Mesendoderm (in vitro differentiated cells): Measurements from ENCODE around the gene ENOX2.

Experiments
- DNase-seq: peaks from one replicate; pipeline ENCODE4 v3.0.0; 2013
- H2AK5ac ChIP-seq: 2 replicates; pipeline ENCODE4 v1.6.1; 2013; ENCODE audit warnings: low read length, inconsistent platforms
- H2BK120ac ChIP-seq: 2 replicates; pipeline ENCODE4 v1.6.1; 2013; ENCODE audit warnings: low read depth, mild to moderate bottlenecking, low read length, moderate library complexity, mixed read lengths
- H2BK15ac ChIP-seq: replicated peaks from 2 replicates; pipeline ENCODE4 v1.6.1; 2013; ENCODE audit warnings: low read depth, mild to moderate bottlenecking, moderate library complexity
- H2BK5ac ChIP-seq: 2 replicates; pipeline ENCODE4 v1.6.1; 2013; ENCODE audit warnings: low read length, inconsistent platforms
- H3K18ac ChIP-seq: 2 replicates; pipeline ENCODE4 v1.6.1; 2013; ENCODE audit warnings: mild to moderate bottlenecking, low read length, mixed read lengths
- H3K23ac ChIP-seq: one replicate; pipeline ENCODE4 v1.6.1; 2013; ENCODE audit warnings: low read length
- H3K27ac ChIP-seq: 2 replicates; pipeline ENCODE4 v1.5.1; 2013; ENCODE audit warnings: low read depth, mild to moderate bottlenecking, inconsistent platforms, low read length, moderate library complexity
- H3K27me3 ChIP-seq: 2 replicates; pipeline ENCODE4 v1.6.1; 2013; ENCODE audit warnings: low read length, control low read depth, mild to moderate bottlenecking, inconsistent platforms; ENCODE audit not compliant: insufficient read depth, poor library complexity
- H3K36me3 ChIP-seq: 2 replicates; pipeline ENCODE4 v1.6.1; 2013; ENCODE audit warnings: low read length, inconsistent platforms; ENCODE audit not compliant: control insufficient read depth, insufficient read depth
- H3K4ac ChIP-seq: one replicate; pipeline ENCODE4 v1.6.1; 2013; ENCODE audit warnings: low read depth, mild to moderate bottlenecking, low read length, moderate library complexity
- H3K4me1 ChIP-seq: 2 replicates; pipeline ENCODE4 v1.6.1; 2013; ENCODE audit warnings: low read depth, low read length, inconsistent platforms; ENCODE audit not compliant: control insufficient read depth
- H3K4me2 ChIP-seq: 2 replicates; pipeline ENCODE4 v1.6.1; 2013; ENCODE audit warnings: low read length
- H3K4me3 ChIP-seq: 2 replicates; pipeline ENCODE4 v1.5.1; 2013; ENCODE audit warnings: mild to moderate bottlenecking, low read length
- H3K56ac ChIP-seq: one replicate; pipeline ENCODE4 v1.6.1; 2013; ENCODE audit warnings: low read length
- H3K79me1 ChIP-seq: 2 replicates; pipeline ENCODE4 v1.6.1; 2013; ENCODE audit warnings: low read length, inconsistent platforms
- H3K79me2 ChIP-seq: 2 replicates; pipeline ENCODE4 v1.6.1; 2013; ENCODE audit warnings: mild to moderate bottlenecking, low read length; ENCODE audit not compliant: control insufficient read depth, insufficient read depth
- H3K9ac ChIP-seq: 2 replicates; pipeline ENCODE4 v1.6.1; 2013; ENCODE audit warnings: low read length, inconsistent platforms
- H4K5ac ChIP-seq: one replicate; pipeline ENCODE4 v1.6.1; 2013; ENCODE audit warnings: low read length
- H4K8ac ChIP-seq: one replicate; pipeline ENCODE4 v1.6.1; 2013; ENCODE audit warnings: low read depth, mild to moderate bottlenecking, control low read depth, low read length, moderate library complexity
- WGBS: extraction: QIAGEN DNeasy Blood & Tissue Kit; methylation state at CpG from one replicate; pipeline ENCODE4 v1.1.7; 2013; ENCODE audit warnings: low lambda C conversion rate, missing lambda C conversion rate; ENCODE audit not compliant: insufficient coverage; ENCODE audit errors: extremely low coverage; 5-methylcytosine and 5-hydroxymethylcytosine counted together

Gene ENOX2

GRCh38 chrX:130836447-130836846 is 66.6 kb downstream of the ENOX2 start:
- Histone ChIP-seq H2BK5ac (no peak overlapping the region), H2BK15ac (no peak overlapping the region), H3K4me1 (no peaks in the 10 kb centered on the region), H3K4ac (no peak overlapping the region), H2BK120ac (no peak overlapping the region), H3K79me2 (no peaks in the 10 kb centered on the region), H4K8ac (no peak overlapping the region), H3K4me2 (no peak overlapping the region), H3K36me3 (no peaks in the 10 kb centered on the region), H3K27ac (no peak overlapping the region), H3K79me1 (no peaks in the 10 kb centered on the region), H3K27me3 (no peaks in the 10 kb centered on the region), H3K56ac (no peak overlapping the region), H4K5ac (no peak overlapping the region), H2AK5ac (no peak overlapping the region), H3K4me3 (no peak overlapping the region), H3K18ac (no peak overlapping the region), H3K9ac (no peak overlapping the region), H3K23ac (no peak overlapping the region)
- no CpG with 5 or more reads among the region's 2 CpGs for WGBS
- DNase-seq = peak; percentile 79

DNA sequence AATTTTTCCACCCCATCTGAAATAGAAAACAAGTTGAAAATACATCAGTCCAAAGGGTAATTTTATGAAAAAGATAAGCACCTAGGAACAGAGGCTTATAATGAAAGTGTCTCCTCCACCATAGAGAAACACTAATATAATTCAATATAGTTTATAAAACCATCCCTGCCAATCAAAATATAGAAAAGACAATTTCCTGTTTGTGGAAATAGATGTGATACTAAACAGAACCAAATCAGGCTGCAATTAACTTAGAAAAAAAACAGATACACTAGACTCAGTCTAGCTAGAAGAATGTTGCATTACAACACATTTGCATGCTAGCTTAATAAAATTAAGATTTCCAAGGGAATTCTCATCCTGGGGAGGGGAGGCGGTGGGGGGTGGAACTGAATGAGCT is 68.2 kb downstream of the ENOX2 start:
- H3K27ac ChIP-seq = no peak overlapping the region
- no CpG with 5 or more reads among the region's 1 CpG for WGBS

GRCh38 chrX:130834149-130834548 is 68.9 kb downstream of the ENOX2 start:
- Histone ChIP-seq H3K9ac (no peak overlapping the region), H4K8ac (no peak overlapping the region), H3K27ac (no peak overlapping the region), H3K36me3 (no peaks in the 10 kb centered on the region), H3K4ac (no peak overlapping the region), H3K4me2 (no peak overlapping the region), H2BK5ac (no peak overlapping the region), H3K23ac (no peak overlapping the region), H2AK5ac (no peak overlapping the region), H2BK120ac (no peak overlapping the region), H3K79me2 (no peaks in the 10 kb centered on the region), H3K4me3 (no peak overlapping the region), H3K4me1 (no peaks in the 10 kb centered on the region), H2BK15ac (no peak overlapping the region), H3K27me3 (no peaks in the 10 kb centered on the region), H3K56ac (no peak overlapping the region), H3K18ac (no peak overlapping the region), H4K5ac (no peak overlapping the region), H3K79me1 (no peaks in the 10 kb centered on the region)
- DNase-seq = peak; percentile 62
- WGBS = no CpG with 5 or more reads among the region's 1 CpG

More for the DNA sequence above, 68.2 kb downstream of the ENOX2 start:
- Histone ChIP-seq H3K4me3 (no peak overlapping the region), H3K4me2 (no peak overlapping the region), H4K8ac (no peak overlapping the region), H3K18ac (no peak overlapping the region), H3K27me3 (no peaks in the 10 kb centered on the region), H2AK5ac (no peak overlapping the region), H3K56ac (no peak overlapping the region), H3K23ac (no peak overlapping the region), H2BK15ac (no peak overlapping the region), H3K4me1 (no peaks in the 10 kb centered on the region), H3K36me3 (no peaks in the 10 kb centered on the region), H4K5ac (no peak overlapping the region), H2BK5ac (no peak overlapping the region), H3K9ac (no peak overlapping the region), H3K79me1 (no peaks in the 10 kb centered on the region), H3K79me2 (no peaks in the 10 kb centered on the region), H2BK120ac (no peak overlapping the region), H3K4ac (no peak overlapping the region)
- no peak for DNase-seq

- no peak overlapping the region for H3K4me2 ChIP-seq
- no peak overlapping the region for H3K4me3 ChIP-seq
- H3K27me3 ChIP-seq = no peaks in the 10 kb centered on the region
- H3K4ac ChIP-seq = no peak overlapping the region
- H3K4me1 ChIP-seq = no peaks in the 10 kb centered on the region
- H3K79me2 ChIP-seq = no peaks in the 10 kb centered on the region
- no peak overlapping the region for H3K23ac ChIP-seq
- H3K9ac ChIP-seq = no peak overlapping the region
- H3K27ac ChIP-seq = no peak overlapping the region
- H3K36me3 ChIP-seq = no peaks in the 10 kb centered on the region
- H2BK120ac ChIP-seq = no peak overlapping the region
- DNase-seq = no peak
- H2BK15ac ChIP-seq = no peak overlapping the region
- no peak overlapping the region for H4K8ac ChIP-seq
- H2BK5ac ChIP-seq = no peak overlapping the region
- no peaks in the 10 kb centered on the region for H3K79me1 ChIP-seq
- no peak overlapping the region for H2AK5ac ChIP-seq
- no CpG with 5 or more reads among the region's 1 CpG for WGBS
- H3K56ac ChIP-seq = no peak overlapping the region
- no peak overlapping the region for H3K18ac ChIP-seq
- H4K5ac ChIP-seq = no peak overlapping the region
Measured at GRCh38 chrX:130831347-130831722, 71.7 kb downstream of the ENOX2 start.

GRCh38 chrX:130830599-130831346 is 72.2 kb downstream of the ENOX2 start:
- H2AK5ac ChIP-seq = no peak overlapping the region
- no peak overlapping the region for H4K5ac ChIP-seq
- H3K56ac ChIP-seq = no peak overlapping the region
- H3K18ac ChIP-seq = no peak overlapping the region
- H3K4ac ChIP-seq = no peak overlapping the region
- DNase-seq = no peak
- H4K8ac ChIP-seq = no peak overlapping the region
- H3K27ac ChIP-seq = no peak overlapping the region
- H3K79me1 ChIP-seq = no peaks in the 10 kb centered on the region
- WGBS = no CpG with 5 or more reads among the region's 4 CpGs
- no peaks in the 10 kb centered on the region for H3K79me2 ChIP-seq
- no peaks in the 10 kb centered on the region for H3K27me3 ChIP-seq
- H3K23ac ChIP-seq = no peak overlapping the region
- H3K4me3 ChIP-seq = no peak overlapping the region
- no peak overlapping the region for H2BK15ac ChIP-seq
- H3K4me1 ChIP-seq = no peaks in the 10 kb centered on the region
- H3K9ac ChIP-seq = no peak overlapping the region
- no peak overlapping the region for H3K4me2 ChIP-seq
- H2BK5ac ChIP-seq = no peak overlapping the region
- H2BK120ac ChIP-seq = no peak overlapping the region
- no peaks in the 10 kb centered on the region for H3K36me3 ChIP-seq
